Measurements from ENCODE around the gene LRP1B.

LRP1B gene

GRCh38 chr2:141306368-141306767, 824.4 kb downstream of the LRP1B start:
- ChIA-PET POLR2A (no interaction called here), CTCF (no interaction called here)
- no peak for TF ChIP-seq CTCF (IDR thresholded peaks at IDR 0.05; ENCODE audit: control extremely low read depth, extremely low read depth, low read depth, missing control alignments)
- DNase-seq (ENCODE audit: extremely low spot score): no peak

GRCh38 chr2:141301551-141301950, 829.3 kb downstream of the LRP1B start:
- no peak for DNase-seq (ENCODE audit: extremely low spot score)
- ChIA-PET CTCF (no interaction called here), POLR2A (no interaction called here)
- TF ChIP-seq CTCF (IDR thresholded peaks at IDR 0.05; ENCODE audit: control extremely low read depth, extremely low read depth, low read depth, missing control alignments): no peak

GRCh38 chr2:141280037-141280436, 850.8 kb downstream of the LRP1B start:
- CTCF ChIA-PET: interaction anchor here (1.3 kb wide), 1 partner anchor 9 kb away, joined by 3 read pairs; no protein-coding TSS in a partner anchor
- no peak for DNase-seq (ENCODE audit: extremely low spot score)
- no peak for TF ChIP-seq CTCF (IDR thresholded peaks at IDR 0.05; ENCODE audit: control extremely low read depth, extremely low read depth, low read depth, missing control alignments)
- POLR2A ChIA-PET: no interaction called here

- DNase-seq (ENCODE audit: extremely low spot score): no peak
- ChIA-PET CTCF (no interaction called here), POLR2A (no interaction called here)
- no peak for TF ChIP-seq CTCF (IDR thresholded peaks at IDR 0.05; ENCODE audit: control extremely low read depth, extremely low read depth, low read depth, missing control alignments)
These were observed 859.5 kb downstream of the LRP1B start for GRCh38 chr2:141271346-141271745.

GRCh38 chr2:141264848-141265247, 866.0 kb downstream of the LRP1B start:
- no peak for TF ChIP-seq CTCF (IDR thresholded peaks at IDR 0.05; ENCODE audit: control extremely low read depth, extremely low read depth, low read depth, missing control alignments)
- CTCF ChIA-PET: no interaction called here
- DNase-seq (ENCODE audit: extremely low spot score): no peak
- POLR2A ChIA-PET: no interaction called here

GRCh38 chr2:141260911-141261310, 869.9 kb downstream of the LRP1B start:
- TF ChIP-seq CTCF (IDR thresholded peaks at IDR 0.05; ENCODE audit: control extremely low read depth, extremely low read depth, low read depth, missing control alignments): no peak
- CTCF ChIA-PET: no interaction called here
- POLR2A ChIA-PET: no interaction called here
- DNase-seq (ENCODE audit: extremely low spot score): no peak

GRCh38 chr2:141259683-141260082, 871.1 kb downstream of the LRP1B start:
- TF ChIP-seq CTCF (IDR thresholded peaks at IDR 0.05; ENCODE audit: control extremely low read depth, extremely low read depth, low read depth, missing control alignments): no peak
- no peak for DNase-seq (ENCODE audit: extremely low spot score)
- ChIA-PET POLR2A (no interaction called here), CTCF (interaction anchor here (0.8 kb wide), 1 partner anchor 8 kb away, joined by 3 read pairs; no protein-coding TSS in a partner anchor)

All from GM10248 (cell line).